Activated CD4-positive, alpha-beta T cell treated with anti-CD3 and anti-CD28 coated beads, Interleukin-2, Interleukin-4, amounts not matched to agents 100 ng/mL and 50 ng/mL, durations not matched to agents 16 hours and 8 hours (primary cell): Measurements from ENCODE around the gene KRTAP5-5.

Experiments used
- DNase-seq: peaks from one replicate; pipeline ENCODE4 v3.0.0-alpha.2; 2020; ENCODE audit warnings: low spot score

The KRTAP5-5 gene

GRCh38 chr11:1679881-1680280 lies 50.3 kb downstream of the KRTAP5-5 start:
- DNase-seq, result no peak
